HUDEP-2 (cell line): ENCODE measurements around the gene CORO2B.
"Not testable (repeated sequence)": the region's sequence is repeated elsewhere in the genome, so short reads cannot be mapped to it uniquely, and the experiment has no call there.

Experiments used
- DNase-seq, 76 experiments: peaks; one replicate each; lab custom pipeline; 2025; ENCODE audit not compliant: unreplicated experiment in 76 of 76; lab: John Stamatoyannopoulos, UW

Gene CORO2B

GRCh38 chr15:68666120-68666811 lies 87.5 kb downstream of the CORO2B start:
- DNase-seq = no peak

GRCh38 chr15:68666812-68667450 lies 88.1 kb downstream of the CORO2B start:
- DNase-seq = no peak

GRCh38 chr15:68667800-68668625 lies 89.2 kb downstream of the CORO2B start:
- no peak for DNase-seq

- DNase-seq = no peak
Observed at GRCh38 chr15:68668926-68669600, 90.3 kb downstream of the CORO2B start.

- no peak for DNase-seq
Observed at GRCh38 chr15:68672251-68672650, 93.5 kb downstream of the CORO2B start.

- DNase-seq = no peak
Observed at GRCh38 chr15:68672781-68673205, 94.0 kb downstream of the CORO2B start.

- no peak for DNase-seq
Observed at GRCh38 chr15:68674975-68675374, 96.2 kb downstream of the CORO2B start.

- peak in 35 of 76 experiments; percentile 2 to 65 (median 24) for DNase-seq
Observed at GRCh38 chr15:68676011-68676605, 97.3 kb downstream of the CORO2B start.

- no peak for DNase-seq
Observed at GRCh38 chr15:68676926-68677325, 98.1 kb downstream of the CORO2B start.

GRCh38 chr15:68677996-68678395 lies 99.2 kb downstream of the CORO2B start:
- peak in 12 of 76 experiments; percentile 37 to 94 (median 86) for DNase-seq

GRCh38 chr15:68678746-68679145 lies 100.0 kb downstream of the CORO2B start:
- peak in 9 of 76 experiments; percentile 8 to 31 (median 19) for DNase-seq

- no peak for DNase-seq
Observed at GRCh38 chr15:68679161-68679560, 100.4 kb downstream of the CORO2B start.

GRCh38 chr15:68679961-68680371 lies 101.2 kb downstream of the CORO2B start:
- no peak for DNase-seq

GRCh38 chr15:68680756-68681155 lies 102.0 kb downstream of the CORO2B start:
- DNase-seq = not testable (repeated sequence)

GRCh38 chr15:68681836-68682235 lies 103.0 kb downstream of the CORO2B start:
- no peak for DNase-seq

- no peak for DNase-seq
Observed at GRCh38 chr15:68682330-68682729, 103.5 kb downstream of the CORO2B start.

GRCh38 chr15:68683026-68683425 lies 104.2 kb downstream of the CORO2B start:
- no peak for DNase-seq

- no peak for DNase-seq
Observed at GRCh38 chr15:68683551-68683950, 104.8 kb downstream of the CORO2B start.

- DNase-seq = no peak
Observed at GRCh38 chr15:68684476-68684875, 105.7 kb downstream of the CORO2B start.

- no peak for DNase-seq
Observed at GRCh38 chr15:68687136-68687735, 108.4 kb downstream of the CORO2B start.
